Keratinocyte (primary cell): ENCODE measurements around the gene CDK10. TPM values are rescaled to one million over a fixed set of nuclear protein-coding genes. Genes with fewer than 3 reads are reported as not detected.

ENCODE experiments used
- DNase-seq: peaks from one replicate; pipeline ENCODE4 v3.0.0-alpha.2; 2011; ENCODE audit warnings: low read depth, missing footprints, low spot score
- FAIRE-seq: peaks from 2 replicates; lab custom pipeline; 2011; peaks lifted over from hg19 to GRCh38; lab: Jason Lieb, UNC
- H2AFZ ChIP-seq: 2 replicates; pipeline ENCODE4 v1.6.0; 2012; ENCODE audit warnings: low read length, control low read depth, inconsistent platforms; ENCODE audit not compliant: control insufficient read depth
- H3K27ac ChIP-seq: 2 replicates; pipeline ENCODE4 v1.5.1; 2011; ENCODE audit warnings: low read length; ENCODE audit not compliant: control insufficient read depth, insufficient read depth
- H3K27me3 ChIP-seq: 3 replicates; pipeline ENCODE4 v1.6.0; 2011; ENCODE audit warnings: low read length; ENCODE audit not compliant: control insufficient read depth, insufficient read depth; ENCODE audit errors: extremely low read depth
- H3K36me3 ChIP-seq, 2 experiments: 2 replicates in 1 of 2; 3 replicates in 1 of 2; pipeline ENCODE4 v1.5.1; 2011; ENCODE audit warnings: low read length in 2 of 2, mild to moderate bottlenecking in 1 of 2; ENCODE audit not compliant: control insufficient read depth in 2 of 2, insufficient read depth in 2 of 2; ENCODE audit errors: extremely low read depth in 1 of 2
- H3K4me1 ChIP-seq: 3 replicates; pipeline ENCODE4 v1.5.1; 2011; ENCODE audit warnings: low read length; ENCODE audit not compliant: control insufficient read depth, insufficient read depth; ENCODE audit errors: extremely low read depth
- H3K4me2 ChIP-seq: 3 replicates; pipeline ENCODE4 v1.6.0; 2011; ENCODE audit warnings: low read depth, low read length; ENCODE audit not compliant: control insufficient read depth, insufficient read depth; ENCODE audit errors: extremely low read depth
- H3K4me3 ChIP-seq, 3 experiments: fragments of 200-600 bp in 1 of 3; sonication (generic) in 1 of 3; 2 replicates in 2 of 3; 3 replicates in 1 of 3; pipeline ENCODE4 v1.5.1; 2011 to 2016; ENCODE audit warnings: low read length in 3 of 3, mild to moderate bottlenecking in 3 of 3, control low read depth in 2 of 3, inconsistent platforms in 1 of 3, low read depth in 1 of 3, mixed read lengths in 1 of 3, mixed run types in 1 of 3, moderate library complexity in 1 of 3; ENCODE audit not compliant: control insufficient read depth in 2 of 3, insufficient read depth in 2 of 3; ENCODE audit errors: extremely low read depth in 1 of 3
- H3K79me2 ChIP-seq: 2 replicates; pipeline ENCODE4 v1.6.0; 2012; ENCODE audit warnings: low read length; ENCODE audit not compliant: control insufficient read depth, insufficient read depth
- H3K9ac ChIP-seq: 3 replicates; pipeline ENCODE4 v1.6.0; 2011; ENCODE audit warnings: low read length; ENCODE audit not compliant: control insufficient read depth, insufficient read depth; ENCODE audit errors: extremely low read depth
- H3K9me1 ChIP-seq: 3 replicates; pipeline ENCODE4 v1.6.0; 2011; ENCODE audit warnings: low read length; ENCODE audit not compliant: control insufficient read depth, insufficient read depth; ENCODE audit errors: extremely low read depth
- H3K9me3 ChIP-seq: 2 replicates; pipeline ENCODE4 v1.5.1; 2012; ENCODE audit warnings: low read depth, low read length; ENCODE audit not compliant: control insufficient read depth
- H4K20me1 ChIP-seq: 3 replicates; pipeline ENCODE4 v1.6.0; 2011; ENCODE audit warnings: low read length; ENCODE audit not compliant: control insufficient read depth, insufficient read depth; ENCODE audit errors: extremely low read depth
- CTCF ChIP-seq, 3 experiments: IDR thresholded peaks in 1 of 3; conservative IDR thresholded peaks in 1 of 3; optimal IDR thresholded peaks in 1 of 3; 2 replicates in 2 of 3; 3 replicates in 1 of 3; pipeline versions ENCODE3 to v1.5.1; 2011; ENCODE audit warnings: low read length in 3 of 3, mild to moderate bottlenecking in 3 of 3, moderate library complexity in 2 of 3, control low read depth in 1 of 3, inconsistent platforms in 1 of 3; ENCODE audit not compliant: insufficient read depth in 2 of 3; ENCODE audit errors: extremely low read depth in 1 of 3
- EZH2 ChIP-seq: IDR thresholded peaks from one replicate; pipeline ENCODE4 v1.6.1; 2012; ENCODE audit warnings: inconsistent platforms, mild to moderate bottlenecking, low read length, moderate library complexity
- dilution Hi-C: fragments of 300-500 bp; cut with MboI; formaldehyde crosslinking; loops from one replicate; pipeline ENCODE4 v1.7.0; 2020; ENCODE audit warnings: low sequenced_read_pairs; ENCODE audit not compliant: extremely low pct_ligation_motif_present
- polyA plus RNA-seq, 5 experiments: library from polyadenylated mRNA; depleted of rRNA in 3 of 5; stranded (reverse) in 3 of 5; stranded (forward) in 1 of 5; unstranded in 1 of 5; fragments of >200 nt; gene quantifications; 1 replicate in 1 of 5; 2 replicates in 3 of 5; 3 replicates in 1 of 5; pipeline versions ENCODE4 v1.2.1 to v1.2.3, GENCODE V29; 2011 to 2012; ENCODE audit warnings: missing spikeins in 2 of 5, low read depth in 1 of 5, low replicate concordance in 1 of 5

CDK10 gene
- polyA plus RNA-seq, 1 donor (not counting 4 experiments of a cell fraction or from before 2014, with no cell fraction given), result 30.6 TPM

- no peak overlapping the region for H3K27ac ChIP-seq
- H3K27me3 ChIP-seq, result no peaks in the 10 kb centered on the region
- H4K20me1 ChIP-seq, result no peaks in the 10 kb centered on the region
- no peak overlapping the region for H3K4me3 ChIP-seq
- dilution Hi-C loops, result no loop called here
- H3K4me1 ChIP-seq, result peaks cover 4% of the 10 kb centered on the region
- peaks cover under 1% of the 10 kb centered on the region for H3K79me2 ChIP-seq
- H3K9me1 ChIP-seq, result no peaks in the 10 kb centered on the region
- peaks cover 31 to 37% of the 10 kb centered on the region in 2 experiments for H3K36me3 ChIP-seq
- H2AFZ ChIP-seq, result no peak overlapping the region
- DNase-seq, result no peak
- H3K4me2 ChIP-seq, result no peak overlapping the region
- H3K9ac ChIP-seq, result no peak overlapping the region
- TF ChIP-seq CTCF (optimal IDR thresholded peaks at IDR 0.05 in 1 of 3, IDR thresholded peaks at IDR 0.05 in 1 of 3, conservative IDR thresholded peaks at IDR 0.05 in 1 of 3; ENCODE audit: extremely low read depth in 1 of 3, insufficient read depth in 2 of 3, low read length in 3 of 3) (no peak), EZH2 (no peak)
- FAIRE-seq, result no peak
- no peaks in the 10 kb centered on the region for H3K9me3 ChIP-seq
Observed at GRCh38 chr16:89695086-89695874, 8.8 kb downstream of the CDK10 start.

- H3K27me3 ChIP-seq, result no peaks in the 10 kb centered on the region
- H3K79me2 ChIP-seq, result no peaks in the 10 kb centered on the region
- no peak for TF ChIP-seq CTCF (optimal IDR thresholded peaks at IDR 0.05 in 1 of 3, IDR thresholded peaks at IDR 0.05 in 1 of 3, conservative IDR thresholded peaks at IDR 0.05 in 1 of 3; ENCODE audit: extremely low read depth in 1 of 3, insufficient read depth in 2 of 3, low read length in 3 of 3)
- TF ChIP-seq EZH2, result no peak
- peaks cover 28 to 33% of the 10 kb centered on the region in 2 experiments for H3K36me3 ChIP-seq
- dilution Hi-C loops, result no loop called here
- H3K9ac ChIP-seq, result no peak overlapping the region
- H3K27ac ChIP-seq, result no peak overlapping the region
- no peak overlapping the region for H3K4me2 ChIP-seq
- H3K4me3 ChIP-seq, result no peak overlapping the region
- DNase-seq (no peak), FAIRE-seq (no peak)
- no peaks in the 10 kb centered on the region for H4K20me1 ChIP-seq
- H3K4me1 ChIP-seq, result peaks cover 9% of the 10 kb centered on the region
- no peak overlapping the region for H2AFZ ChIP-seq
- no peaks in the 10 kb centered on the region for H3K9me3 ChIP-seq
- no peaks in the 10 kb centered on the region for H3K9me1 ChIP-seq
Observed at GRCh38 chr16:89695875-89696669, 9.6 kb downstream of the CDK10 start.
